SW 1271 (cell line): ENCODE results near the gene TMEM201.

Experiments used
- DNase-seq, 2 experiments: peaks; one replicate each; lab custom pipeline; 2025; lab: John Stamatoyannopoulos, UW

TMEM201 gene

DNA sequence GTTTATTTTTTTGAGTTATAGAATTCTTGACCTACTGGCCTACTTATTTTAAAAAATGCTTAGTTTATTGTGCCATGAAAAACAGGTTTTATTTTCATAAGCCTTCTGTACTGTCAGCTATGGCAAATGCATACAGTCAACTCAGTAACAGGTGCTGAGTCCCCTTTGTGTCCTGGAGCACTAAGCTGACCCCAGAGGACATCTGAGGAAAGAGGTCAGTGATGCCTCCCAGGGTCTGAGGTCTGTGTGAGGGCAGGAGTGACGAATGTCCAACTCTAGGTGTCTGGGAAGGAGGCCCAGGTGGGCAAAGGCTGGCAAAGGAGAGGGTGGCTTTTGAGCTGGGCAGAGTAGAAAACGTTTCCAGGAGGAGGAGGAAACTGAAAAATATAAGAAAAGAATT, 7.8 kb upstream of the TMEM201 start:
- DNase-seq: no peak

DNA sequence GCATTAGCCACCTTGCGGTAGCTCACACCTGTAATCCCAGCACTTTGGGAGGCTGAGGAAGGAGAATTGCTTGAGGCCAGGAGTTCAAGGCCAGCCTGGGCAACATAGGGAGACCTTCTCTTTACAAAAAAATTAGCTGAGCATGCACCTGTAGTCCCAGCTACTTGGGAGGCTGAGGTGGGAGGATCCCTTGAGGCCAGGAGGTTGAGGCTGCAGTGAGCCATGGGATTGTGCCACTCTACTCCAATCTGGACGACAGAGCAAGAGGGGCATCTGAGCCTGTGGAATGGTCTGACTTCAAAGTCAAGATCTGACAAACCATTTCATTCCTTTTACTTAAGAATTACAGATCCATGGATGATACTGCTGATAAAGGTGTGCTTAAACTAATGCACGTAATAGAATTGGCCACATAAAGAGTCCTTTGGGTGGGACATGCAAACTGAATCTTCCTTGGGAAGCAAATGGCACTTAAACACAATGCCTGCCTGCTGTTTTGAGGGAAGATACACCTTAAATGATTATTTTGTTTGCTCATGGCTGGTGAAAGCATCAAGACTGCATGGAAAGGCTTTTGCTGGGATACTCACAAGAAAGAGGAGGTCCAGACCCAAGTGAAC, 2.5 kb upstream of the TMEM201 start:
- no peak for DNase-seq

DNA sequence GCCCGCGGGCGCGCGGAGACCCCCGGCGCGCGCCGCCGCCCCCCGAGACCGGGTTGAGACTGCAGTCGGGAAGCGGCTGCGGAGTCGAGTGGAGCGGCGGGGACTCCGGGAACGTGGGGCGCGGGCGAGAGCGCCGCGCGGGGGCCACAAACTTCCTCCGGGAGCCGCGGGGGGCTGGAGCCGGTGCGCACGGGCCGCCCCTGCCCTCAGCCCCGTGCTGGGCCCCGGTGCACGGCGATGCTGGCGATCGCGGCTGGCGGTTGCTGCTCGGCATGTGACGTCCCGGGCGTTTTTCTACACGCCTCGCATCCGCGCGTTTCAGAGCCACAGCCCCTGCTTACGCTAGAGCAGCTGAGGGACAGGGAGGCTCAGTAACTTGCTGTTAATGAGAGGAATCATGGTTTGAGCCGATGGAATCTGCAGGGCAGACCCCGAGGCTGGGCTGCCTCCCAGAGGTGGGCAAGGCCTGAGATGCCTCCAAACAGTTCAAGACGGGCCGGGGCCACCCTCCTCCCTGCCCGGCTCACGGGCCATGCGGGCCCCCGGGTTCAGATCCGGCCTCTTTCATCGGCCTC, 520 bp downstream of the TMEM201 start:
- peak in 1 of 2 experiments; percentile 15 for DNase-seq

DNA sequence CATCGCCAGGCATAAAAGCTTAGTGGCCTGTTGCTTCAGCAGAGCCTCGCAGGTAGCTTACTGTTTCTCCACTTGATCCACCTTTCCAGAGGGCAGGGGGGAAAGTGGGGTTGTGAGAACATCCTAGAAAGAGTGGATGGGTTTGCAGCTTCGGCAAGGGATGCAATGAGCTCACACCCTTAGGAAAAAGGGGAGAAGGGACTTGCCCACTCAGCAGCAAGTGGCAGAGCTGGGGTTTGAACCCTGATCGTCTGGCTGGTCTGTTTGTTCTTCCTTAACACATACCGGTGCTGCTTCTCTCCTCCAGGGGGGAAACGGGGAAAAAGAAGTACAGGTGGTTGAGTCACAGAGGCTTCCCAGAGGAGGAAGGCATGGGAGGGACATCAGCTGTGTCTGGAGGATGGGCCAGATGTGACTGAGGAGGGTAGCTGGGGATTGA, 1.0 kb downstream of the TMEM201 start:
- peak; percentile 12 to 15 for DNase-seq

DNA sequence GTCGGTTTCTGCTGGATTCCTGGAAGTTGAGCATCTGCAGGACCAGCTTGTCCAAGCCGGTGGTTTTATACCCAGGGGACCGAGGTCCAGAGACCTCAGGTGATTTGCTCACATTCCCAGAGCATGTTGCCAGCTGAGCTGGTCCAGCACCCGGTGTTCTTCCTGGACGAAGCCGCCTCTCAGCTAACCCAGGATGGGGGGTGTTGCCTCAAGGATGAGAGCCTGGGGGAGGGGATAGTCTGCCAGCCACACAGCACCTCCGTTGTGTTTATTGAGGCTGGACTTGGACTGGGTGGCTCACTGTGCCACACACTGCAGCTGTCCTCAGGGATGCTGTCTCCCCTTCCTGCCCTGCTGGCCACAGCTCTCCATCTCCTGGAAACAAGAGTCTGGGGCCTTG, 1.5 kb downstream of the TMEM201 start:
- no peak for DNase-seq

DNA sequence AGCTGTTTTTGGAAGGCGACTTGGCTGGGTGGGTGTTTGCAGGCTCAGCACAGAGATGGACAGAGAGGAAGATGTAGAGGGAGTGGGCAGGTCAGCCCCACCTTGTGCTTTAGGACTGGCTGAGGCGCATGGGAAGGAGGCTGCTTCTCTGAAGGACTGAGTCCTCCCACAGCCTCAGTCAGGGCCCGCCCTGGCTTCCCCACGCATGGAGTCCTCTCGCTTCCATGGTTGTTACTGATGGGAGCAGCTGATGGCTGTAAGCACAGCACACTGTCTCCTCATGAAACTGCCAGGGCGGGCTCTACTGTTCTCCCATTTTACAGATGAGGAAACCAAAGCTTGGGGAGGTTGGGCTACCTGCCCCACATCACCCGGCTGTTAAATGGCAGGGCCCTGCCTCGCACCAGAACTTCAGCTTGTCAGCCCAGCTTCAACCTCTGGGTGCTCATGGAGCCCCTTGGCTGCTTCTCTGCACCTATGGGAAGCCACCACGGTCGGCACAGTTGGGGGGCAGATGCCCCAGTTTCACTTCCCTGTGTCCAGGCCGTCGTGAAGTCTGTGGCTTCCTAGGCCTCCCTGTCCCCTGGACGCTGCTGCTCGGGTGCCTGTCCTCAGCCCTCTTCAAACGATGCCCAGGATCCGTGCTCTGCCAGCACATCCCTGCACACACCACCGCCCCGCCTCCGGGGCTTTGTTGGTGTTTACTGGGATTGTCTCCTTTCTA, 2.4 kb downstream of the TMEM201 start:
- DNase-seq: no peak

DNA sequence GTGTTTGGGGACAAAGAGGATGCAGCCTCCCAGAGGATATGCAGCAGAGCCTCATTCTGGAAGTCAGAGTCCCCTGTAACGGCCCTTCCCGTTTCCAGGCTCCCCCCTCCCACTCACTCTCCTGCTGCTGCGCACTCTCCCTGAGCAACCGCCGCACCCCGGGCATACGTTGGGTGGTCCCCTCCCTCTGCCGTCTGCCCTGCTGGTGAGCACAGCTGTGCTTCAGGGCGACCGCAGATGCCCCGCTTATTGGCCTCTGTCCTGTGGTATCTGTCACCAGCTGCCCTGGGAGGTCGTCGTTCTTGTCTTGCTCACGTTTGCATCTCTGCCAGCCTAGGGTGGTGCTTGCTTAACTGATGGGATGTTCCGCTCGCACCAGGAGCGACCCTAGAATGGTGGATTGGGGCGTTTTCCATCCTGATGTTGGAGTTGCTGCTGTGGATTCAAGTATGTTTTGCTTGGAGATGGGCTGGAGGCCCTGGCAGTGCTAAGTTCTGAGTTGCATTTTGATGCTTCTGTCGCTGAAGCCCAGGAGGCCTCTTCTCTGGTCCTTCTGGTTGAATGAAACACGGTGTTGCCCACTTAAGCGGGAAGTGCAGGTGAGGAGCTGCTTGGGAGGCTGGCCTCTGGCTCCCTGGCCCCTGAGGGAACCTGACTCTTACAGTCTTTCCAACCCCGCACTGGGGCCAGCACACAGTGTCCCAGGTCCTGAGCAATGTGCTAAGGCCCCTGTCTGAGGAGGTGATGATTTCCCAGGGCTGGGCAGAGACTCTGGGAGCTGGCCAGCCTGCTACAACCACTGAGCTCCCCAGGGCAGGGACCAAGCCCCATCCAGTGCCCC, 3.2 kb downstream of the TMEM201 start:
- DNase-seq: no peak

DNA sequence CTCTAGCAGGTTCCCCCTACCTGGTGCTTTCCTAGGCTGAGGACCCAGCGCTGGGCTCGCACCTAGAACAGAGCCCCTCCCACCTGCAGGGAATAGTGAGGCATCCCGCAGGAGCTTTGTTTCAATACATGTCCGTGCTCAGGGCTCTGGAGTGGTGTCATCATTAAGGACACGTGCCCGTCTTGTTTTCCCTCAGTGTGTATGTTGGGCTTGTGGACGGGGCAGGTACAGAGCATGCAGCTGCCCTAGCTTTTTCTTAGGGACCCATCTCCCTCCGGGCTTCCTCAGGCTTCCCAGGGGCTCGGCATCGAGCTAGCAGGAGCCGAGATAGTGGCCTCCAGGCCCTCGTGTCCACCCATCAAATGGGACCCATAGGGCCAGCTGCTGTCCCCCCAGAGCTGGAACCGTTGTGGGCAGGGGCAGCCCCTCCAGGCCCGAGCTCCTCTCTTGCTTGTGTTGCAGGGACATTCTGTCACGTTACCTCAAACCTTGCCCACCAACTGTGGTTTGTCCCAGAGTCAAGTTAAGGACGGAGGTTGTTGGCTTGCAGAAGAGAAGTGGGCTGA, 3.9 kb downstream of the TMEM201 start:
- no peak for DNase-seq

DNA sequence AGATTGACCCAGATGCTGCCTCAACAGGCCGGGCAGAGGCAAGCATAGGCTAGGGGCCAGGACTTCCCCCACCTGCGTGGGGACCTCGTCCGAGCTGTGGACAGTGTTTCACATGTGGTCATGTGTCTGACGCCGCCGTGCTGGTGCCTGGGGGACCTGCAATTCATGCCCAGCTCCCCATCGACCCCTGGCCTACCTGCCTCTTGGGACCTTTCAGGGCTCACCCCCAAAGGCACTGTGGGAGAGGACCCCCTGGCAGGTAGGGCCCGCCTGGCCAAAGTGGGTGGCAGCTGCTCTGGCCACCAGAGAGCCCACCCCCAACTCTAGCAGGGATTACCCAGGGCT, 4.4 kb downstream of the TMEM201 start:
- no peak for DNase-seq

DNA sequence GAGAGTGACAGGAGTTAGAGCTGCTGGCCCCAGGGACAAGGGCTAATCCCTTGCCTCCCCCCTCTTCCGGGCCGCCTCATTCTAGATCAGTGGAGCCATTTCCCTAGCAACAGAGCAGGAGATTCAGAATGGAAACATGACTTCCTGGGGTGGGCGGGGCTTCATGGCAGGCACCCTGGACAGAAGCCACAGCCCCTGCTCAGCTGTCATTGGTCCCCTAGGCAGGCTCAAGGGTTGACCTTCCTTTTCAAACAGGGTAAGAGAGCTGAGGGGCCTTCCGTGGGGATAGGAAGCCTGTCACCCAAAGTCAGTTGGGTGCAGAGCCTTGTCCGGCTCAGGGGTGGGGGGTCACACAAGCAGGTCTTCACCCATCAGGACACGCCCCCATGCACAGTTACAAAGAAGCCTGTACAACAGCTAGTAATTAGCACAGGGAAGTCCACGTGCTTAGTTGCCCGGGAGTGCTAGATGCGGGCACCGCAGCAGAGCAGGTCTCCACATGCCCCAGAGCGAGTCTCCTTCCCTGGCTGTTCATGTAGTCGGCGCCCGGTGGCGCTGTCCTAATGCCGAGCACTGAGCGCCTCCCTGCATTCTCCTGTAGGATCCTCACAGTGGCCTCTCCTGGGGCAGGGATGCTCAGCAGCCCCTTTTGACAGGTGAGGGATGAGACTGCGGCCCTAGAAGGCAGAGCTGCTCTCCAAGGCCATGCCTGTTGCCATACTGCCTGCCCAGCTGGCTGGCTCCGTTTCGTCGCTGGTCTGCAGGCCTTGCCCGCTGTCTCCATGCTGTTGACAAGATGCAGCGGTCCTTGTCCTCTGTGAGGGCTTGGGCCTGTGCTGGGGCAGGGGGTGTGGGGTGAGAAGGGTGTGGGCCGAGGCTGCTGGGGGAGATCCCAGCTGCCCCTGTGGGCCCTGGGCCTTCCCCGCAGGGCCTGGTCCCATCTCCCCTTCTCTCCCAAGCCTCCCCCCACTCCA, 5.1 kb downstream of the TMEM201 start:
- DNase-seq: peak in 1 of 2 experiments; percentile 13

DNA sequence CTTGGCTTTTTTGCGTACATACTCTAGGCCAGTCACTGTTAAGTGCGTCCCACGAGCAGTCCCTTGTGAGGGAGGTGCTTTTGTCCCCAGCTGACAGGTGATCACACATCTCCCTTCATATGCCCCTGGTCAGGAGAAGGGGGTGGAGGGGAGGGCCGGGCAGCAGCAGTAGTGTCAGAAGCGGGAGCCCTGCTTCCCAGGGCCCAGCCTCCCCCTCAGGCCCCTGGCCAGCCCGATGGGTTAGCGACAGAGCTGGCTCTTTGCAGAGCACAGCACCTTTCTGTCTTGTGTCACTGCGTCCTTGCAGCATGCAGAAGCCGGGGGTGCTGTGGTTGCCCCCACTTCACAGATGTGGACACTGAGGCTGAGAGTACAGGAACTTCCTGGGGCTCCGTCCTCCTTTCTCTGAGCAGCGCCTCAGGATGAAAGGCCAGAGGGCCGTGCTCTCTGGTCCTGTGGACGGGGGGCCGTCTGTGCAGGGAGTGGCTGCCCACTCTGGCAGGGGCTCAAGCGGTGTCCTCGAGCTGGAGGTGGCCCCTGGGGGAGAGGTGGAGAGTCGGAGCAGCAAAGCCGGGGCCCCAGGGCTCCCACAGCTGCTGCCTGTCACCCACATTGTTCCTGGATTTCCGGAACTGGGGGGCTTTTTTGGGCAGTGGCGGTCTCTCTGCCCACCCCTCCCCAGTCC, 5.9 kb downstream of the TMEM201 start:
- DNase-seq: no peak

DNA sequence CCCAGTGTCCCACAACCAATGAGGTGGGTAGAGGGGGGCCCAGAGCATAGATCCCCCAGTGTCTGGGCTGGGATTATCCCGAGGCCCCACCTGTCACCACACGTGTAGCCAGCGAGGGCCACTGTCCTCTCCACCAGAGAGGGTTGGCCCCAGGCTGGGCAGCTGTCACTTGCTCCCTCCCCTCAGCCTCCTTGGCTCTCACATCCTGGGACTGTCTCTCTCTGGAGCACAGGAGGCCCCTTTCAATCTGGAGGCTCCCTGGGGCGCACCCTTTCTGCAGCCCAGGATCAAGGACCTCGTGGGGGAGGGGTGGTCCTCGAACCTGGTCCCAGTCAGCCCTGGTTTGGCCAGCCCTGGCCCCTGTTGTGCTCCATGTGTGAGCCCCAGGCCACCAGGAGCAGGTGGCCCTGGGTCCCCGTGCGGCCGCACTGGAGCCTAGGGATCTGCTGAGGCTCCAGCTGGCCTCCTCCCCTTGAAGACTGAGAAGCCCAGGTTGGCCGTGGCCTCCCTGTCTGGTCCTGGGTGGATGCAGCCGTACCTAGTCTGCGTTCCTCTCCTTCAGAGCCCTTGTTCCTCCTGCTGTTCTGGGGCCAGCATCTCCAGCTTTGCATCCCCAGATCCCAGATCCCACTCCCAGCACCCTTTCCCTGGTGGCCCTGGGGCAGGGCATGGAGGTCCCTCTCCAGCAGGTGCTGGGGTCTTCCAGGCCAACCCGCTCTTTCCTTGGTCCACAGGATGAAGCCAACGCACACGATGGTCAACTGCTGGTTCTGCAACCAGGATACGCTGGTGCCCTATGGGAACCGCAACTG, 6.7 kb downstream of the TMEM201 start:
- no peak for DNase-seq

DNA sequence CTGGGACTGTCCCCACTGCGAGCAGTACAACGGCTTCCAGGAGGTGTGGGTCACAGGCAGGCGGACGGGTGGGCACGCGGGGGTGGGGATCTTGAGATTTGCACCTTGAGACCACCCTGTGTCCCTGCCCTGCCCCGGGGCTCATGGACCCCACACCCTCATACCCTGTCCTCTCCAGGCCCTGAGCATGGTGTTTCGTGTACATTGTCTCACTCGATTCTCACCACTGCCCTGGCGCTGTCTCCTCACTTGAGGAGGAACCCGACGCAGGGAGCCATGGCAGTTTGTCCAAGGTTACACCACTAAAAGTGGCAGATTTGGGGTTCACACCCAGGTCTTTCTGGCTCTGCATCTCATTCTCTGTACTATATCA, 7.2 kb downstream of the TMEM201 start:
- DNase-seq: no peak

DNA sequence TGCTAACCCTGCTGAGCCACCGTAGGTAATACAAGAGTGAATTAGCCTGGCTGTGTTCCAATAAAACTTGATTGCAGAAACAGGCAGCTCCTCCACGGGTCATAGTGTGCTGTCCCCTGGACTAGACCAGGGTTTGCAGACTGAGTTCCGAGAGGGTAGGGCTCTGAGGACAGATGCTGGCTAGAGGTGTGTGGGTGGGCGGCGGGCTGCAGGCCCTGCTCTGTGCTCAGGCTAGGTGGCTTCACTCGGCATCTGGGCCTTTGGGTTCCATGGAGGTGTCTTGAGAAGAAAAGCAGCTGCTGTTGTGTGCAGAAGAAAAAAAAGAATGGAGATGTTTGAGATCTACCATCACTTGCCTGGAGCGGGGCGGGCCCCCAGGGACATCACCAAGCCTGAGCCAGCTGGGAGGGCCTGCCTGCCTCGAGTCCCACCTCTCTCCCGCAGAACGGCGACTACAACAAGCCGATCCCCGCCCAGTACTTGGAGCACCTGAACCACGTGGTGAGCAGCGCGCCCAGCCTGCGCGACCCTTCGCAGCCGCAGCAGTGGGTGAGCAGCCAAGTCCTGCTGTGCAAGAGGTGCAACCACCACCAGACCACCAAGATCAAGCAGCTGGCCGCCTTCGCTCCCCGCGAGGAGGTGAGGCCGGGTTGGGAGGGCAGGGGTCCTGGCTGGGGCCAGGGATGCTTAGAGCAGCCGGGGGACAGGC, 7.9 kb downstream of the TMEM201 start:
- no peak for DNase-seq

DNA sequence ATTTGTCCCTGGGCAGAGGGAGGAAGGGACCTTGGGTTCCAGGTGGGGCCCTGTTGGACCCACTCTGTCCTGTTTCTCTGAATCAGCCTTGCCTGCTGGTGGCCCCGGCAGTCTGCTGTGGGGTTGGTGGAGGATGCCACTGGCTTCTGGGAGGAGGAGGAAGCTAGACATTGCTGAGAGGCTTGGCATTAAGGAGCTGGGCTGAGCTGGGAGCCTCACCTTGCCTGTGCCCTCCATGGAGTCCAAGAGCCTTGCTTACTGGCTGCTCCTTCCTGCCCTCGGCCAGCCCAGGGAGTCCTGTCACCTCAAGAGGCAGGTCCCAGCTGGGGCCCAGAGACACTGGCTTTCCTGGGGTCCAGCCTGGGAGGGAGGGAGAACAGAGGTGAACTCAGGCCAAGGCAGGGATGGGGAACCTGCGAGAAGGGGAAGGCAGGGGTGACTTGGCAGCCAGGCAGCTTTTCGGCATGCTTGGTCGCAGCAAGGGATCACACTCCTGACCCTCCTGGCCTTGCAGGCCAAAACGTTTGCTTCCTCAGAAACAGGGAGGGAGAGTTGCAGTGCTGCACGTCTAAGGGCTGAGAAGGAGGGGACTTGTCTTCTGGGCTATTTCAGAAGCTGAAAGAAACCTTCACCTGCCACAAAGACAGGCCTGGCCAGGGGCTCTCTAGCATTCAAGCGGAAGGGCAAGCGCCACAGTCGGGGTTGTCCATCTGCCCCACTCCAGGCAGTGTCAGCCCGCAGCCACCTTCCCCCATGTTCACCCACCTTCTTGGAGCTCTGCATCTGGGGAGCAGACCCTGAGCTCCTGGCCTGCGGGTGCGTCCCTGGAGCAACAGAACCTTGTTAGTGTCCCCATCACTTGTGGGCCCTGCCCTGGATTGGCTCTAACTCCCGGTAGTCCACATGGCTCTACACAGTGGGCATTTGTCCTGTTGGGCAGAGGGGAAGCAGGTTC, 8.9 kb downstream of the TMEM201 start:
- no peak for DNase-seq

DNA sequence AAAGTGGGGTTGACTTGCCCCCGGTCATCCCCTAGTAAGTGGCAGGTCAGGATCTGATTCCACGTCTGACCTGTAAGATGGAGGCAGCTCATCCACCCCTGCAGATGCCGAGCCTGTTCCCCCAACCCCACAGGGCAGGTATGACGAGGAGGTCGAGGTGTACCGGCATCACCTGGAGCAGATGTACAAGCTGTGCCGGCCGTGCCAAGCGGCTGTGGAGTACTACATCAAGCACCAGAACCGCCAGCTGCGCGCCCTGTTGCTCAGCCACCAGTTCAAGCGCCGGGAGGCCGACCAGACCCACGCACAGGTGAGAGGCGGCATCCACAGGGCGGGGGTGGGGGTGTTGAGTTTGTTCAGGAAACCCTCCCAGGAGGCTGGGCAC, 9.6 kb downstream of the TMEM201 start:
- no peak for DNase-seq

DNA sequence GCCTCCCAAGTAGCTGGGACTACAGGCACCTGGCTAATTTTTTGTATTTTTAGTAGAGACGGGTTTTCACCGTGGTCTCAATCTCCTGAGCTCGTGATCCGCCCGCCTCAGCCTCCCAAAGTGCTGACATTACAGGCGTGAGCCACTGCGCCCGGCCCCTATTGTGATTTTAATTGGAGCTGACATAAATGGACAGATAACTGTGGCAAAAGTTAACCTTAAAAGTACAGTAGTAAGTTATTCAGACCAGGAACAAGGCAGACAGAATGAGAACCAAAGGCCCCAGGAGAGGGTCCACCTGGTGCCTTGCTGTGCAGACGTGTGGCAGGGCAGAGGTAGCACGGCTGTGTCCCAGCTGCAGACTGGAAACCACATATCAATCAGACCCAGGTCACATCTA, 11.0 kb downstream of the TMEM201 start:
- no peak for DNase-seq
